Activated T-helper 1 cell treated with anti-CD3 and anti-CD28 coated beads, Interleukin-12 subunit alpha, Interleukin-12 subunit beta, Interleukin-2, Interleukin-4 antibody, amounts not matched to agents 30 ng/mL and 10 ng/mL and 1 ng/mL, durations not matched to agents 14 hours and 24 hours and 36 hours (primary cell): ENCODE data around the gene OR5D16. TPM values are rescaled to one million over a fixed set of nuclear protein-coding genes. Genes with fewer than 3 reads are reported as not detected.
"Not testable (repeated sequence)": the region's sequence is repeated elsewhere in the genome, so short reads cannot be mapped to it uniquely, and the experiment has no call there.

Experiments
- DNase-seq: peaks from one replicate; pipeline ENCODE4 v3.0.0; 2021; ENCODE audit warnings: low spot score
- H3K27ac Mint-ChIP-seq: one replicate; pipeline ENCODE4 v1.8.0; 2021; ENCODE audit warnings: mild to moderate bottlenecking, mixed read lengths
- H3K27me3 Mint-ChIP-seq: one replicate; pipeline ENCODE4 v1.8.0; 2022; ENCODE audit warnings: mild to moderate bottlenecking, moderate library complexity, mixed read lengths; ENCODE audit not compliant: insufficient read depth
- H3K36me3 Mint-ChIP-seq: one replicate; pipeline ENCODE4 v1.8.0; 2021; ENCODE audit warnings: low read depth, mixed read lengths
- H3K4me1 Mint-ChIP-seq: one replicate; pipeline ENCODE4 v1.8.0; 2021; ENCODE audit warnings: low read depth, mixed read lengths
- H3K4me3 Mint-ChIP-seq: one replicate; pipeline ENCODE4 v1.8.0; 2021; ENCODE audit warnings: mild to moderate bottlenecking, moderate library complexity, mixed read lengths
- H3K9me3 Mint-ChIP-seq: one replicate; pipeline ENCODE4 v1.8.0; 2021; ENCODE audit warnings: mixed read lengths
- intact Hi-C: fragments of 100-400 bp; cut with micrococcal nuclease; formaldehyde crosslinking; loops from one replicate; pipeline ENCODE4 v1.15.1; 2024
- total RNA-seq: library from RNA; stranded (reverse); gene quantifications from 2 replicates; pipeline ENCODE4 v1.2.3, GENCODE V29; 2022

Gene OR5D16
- total RNA-seq: not detected in 2 replicates

GRCh38 chr11:55838452-55838851 is at the start of gene OR5D16:
OR5D16 (plus strand) TSS chr11:55838752; CDS start chr11:55838752, 0 bp downstream.
- intact Hi-C loops: no loop called here
- no peak for DNase-seq
- H3K4me3 Mint-ChIP-seq: no peak within 1 kb of the TSS

GRCh38 chr11:55791606-55792005 is 46.9 kb upstream of the OR5D16 start:
- intact Hi-C loops: no loop called here

More at GRCh38 chr11:55838452-55838851, at the start of gene OR5D16:
- Mint-ChIP-seq H3K4me1 (no peaks in the 10 kb centered on the region), H3K27me3 (no peaks in the 10 kb centered on the region), H3K9me3 (peaks cover 14% of the 10 kb centered on the region), H3K27ac (no peak within 1 kb of the TSS), H3K36me3 (no peaks in the 10 kb centered on the region)

GRCh38 chr11:55793321-55793720 is 45.2 kb upstream of the OR5D16 start:
- DNase-seq: no peak
- Mint-ChIP-seq H3K4me3 (no peak overlapping the region), H3K4me1 (no peaks in the 10 kb centered on the region), H3K9me3 (peaks cover 6% of the 10 kb centered on the region), H3K27ac (no peak overlapping the region), H3K36me3 (no peaks in the 10 kb centered on the region), H3K27me3 (no peaks in the 10 kb centered on the region)
- intact Hi-C loops: no loop called here

More at GRCh38 chr11:55791606-55792005, 46.9 kb upstream of the OR5D16 start:
- Mint-ChIP-seq H3K9me3 (peaks cover 15% of the 10 kb centered on the region), H3K27me3 (no peaks in the 10 kb centered on the region), H3K4me1 (no peaks in the 10 kb centered on the region), H3K4me3 (no peak overlapping the region), H3K27ac (no peak overlapping the region), H3K36me3 (no peaks in the 10 kb centered on the region)
- no peak for DNase-seq

GRCh38 chr11:55795256-55795655 is 43.3 kb upstream of the OR5D16 start, which contains the start of gene OR5D14:
OR5D14 (plus strand) TSS chr11:55795556; CDS start chr11:55795556, 0 bp downstream.
- H3K27me3 Mint-ChIP-seq: no peaks in the 10 kb centered on the region
- intact Hi-C loops: no loop called here
- DNase-seq: no peak
- H3K36me3 Mint-ChIP-seq: no peaks in the 10 kb centered on the region
- H3K9me3 Mint-ChIP-seq: peaks cover 16% of the 10 kb centered on the region
- no peak within 1 kb of the TSS for H3K4me3 Mint-ChIP-seq
- no peaks in the 10 kb centered on the region for H3K4me1 Mint-ChIP-seq
- H3K27ac Mint-ChIP-seq: no peak within 1 kb of the TSS

- Mint-ChIP-seq H3K27me3 (no peaks in the 10 kb centered on the region), H3K27ac (no peak overlapping the region), H3K36me3 (no peaks in the 10 kb centered on the region), H3K4me3 (no peak overlapping the region), H3K9me3 (peaks cover 33% of the 10 kb centered on the region), H3K4me1 (no peaks in the 10 kb centered on the region)
- intact Hi-C loops: no loop called here
- no peak for DNase-seq
These were observed 32.3 kb upstream of the OR5D16 start for GRCh38 chr11:55806248-55806647.

GRCh38 chr11:55811067-55811466 is 27.5 kb upstream of the OR5D16 start, which contains the start of gene OR5L1:
OR5L1 (plus strand) TSS chr11:55811367; CDS start chr11:55811467, 100 bp downstream.
- intact Hi-C loops: no loop called here
- Mint-ChIP-seq H3K36me3 (no peaks in the 10 kb centered on the region), H3K9me3 (peaks cover 32% of the 10 kb centered on the region), H3K27ac (no peak within 1 kb of the TSS), H3K27me3 (no peaks in the 10 kb centered on the region), H3K4me3 (no peak within 1 kb of the TSS), H3K4me1 (no peaks in the 10 kb centered on the region)
- DNase-seq: no peak

GRCh38 chr11:55819330-55819729 is 19.2 kb upstream of the OR5D16 start, which contains the start of gene OR5D18:
OR5D18 (plus strand) TSS chr11:55819630; CDS start chr11:55819630, 0 bp downstream.
- H3K27me3 Mint-ChIP-seq: no peaks in the 10 kb centered on the region
- H3K4me1 Mint-ChIP-seq: no peaks in the 10 kb centered on the region
- H3K36me3 Mint-ChIP-seq: no peaks in the 10 kb centered on the region
- intact Hi-C loops: no loop called here
- no peak within 1 kb of the TSS for H3K27ac Mint-ChIP-seq
- peaks cover 41% of the 10 kb centered on the region for H3K9me3 Mint-ChIP-seq
- no peak for DNase-seq
- no peak within 1 kb of the TSS for H3K4me3 Mint-ChIP-seq

- intact Hi-C loops: no loop called here
- Mint-ChIP-seq H3K27me3 (no peaks in the 10 kb centered on the region), H3K4me1 (no peaks in the 10 kb centered on the region), H3K9me3 (peaks cover 25% of the 10 kb centered on the region), H3K27ac (no peak within 1 kb of the TSS), H3K4me3 (no peak within 1 kb of the TSS), H3K36me3 (no peaks in the 10 kb centered on the region)
- no peak for DNase-seq
These were observed 11.6 kb upstream of the OR5D16 start, which contains the start of gene OR5L2 for GRCh38 chr11:55826919-55827318. OR5L2 (plus strand) TSS chr11:55827219; CDS start chr11:55827219, 0 bp downstream.

- Mint-ChIP-seq H3K36me3 (no peaks in the 10 kb centered on the region), H3K27ac (no peak overlapping the region), H3K4me1 (no peaks in the 10 kb centered on the region), H3K4me3 (no peak overlapping the region), H3K9me3 (peaks cover 22% of the 10 kb centered on the region), H3K27me3 (no peaks in the 10 kb centered on the region)
- no peak for DNase-seq
- intact Hi-C loops: no loop called here
These were observed 8.9 kb downstream of the OR5D16 start for GRCh38 chr11:55847453-55847852.

- no peaks in the 10 kb centered on the region for H3K4me1 Mint-ChIP-seq
- intact Hi-C loops: no loop called here
- no peaks in the 10 kb centered on the region for H3K27me3 Mint-ChIP-seq
- no peak overlapping the region for H3K4me3 Mint-ChIP-seq
- no peak overlapping the region for H3K27ac Mint-ChIP-seq
- H3K36me3 Mint-ChIP-seq: no peaks in the 10 kb centered on the region
- DNase-seq: no peak
- peaks cover 22% of the 10 kb centered on the region for H3K9me3 Mint-ChIP-seq
These were observed 10.5 kb downstream of the OR5D16 start for GRCh38 chr11:55849037-55849436.

- intact Hi-C loops: no loop called here
- Mint-ChIP-seq H3K27ac (no peak overlapping the region), H3K4me1 (no peaks in the 10 kb centered on the region), H3K9me3 (peaks cover 5% of the 10 kb centered on the region), H3K27me3 (no peaks in the 10 kb centered on the region), H3K4me3 (no peak overlapping the region), H3K36me3 (no peaks in the 10 kb centered on the region)
- DNase-seq: no peak
These were observed 13.6 kb downstream of the OR5D16 start for GRCh38 chr11:55852141-55852540.

GRCh38 chr11:55854704-55855103 is 16.2 kb downstream of the OR5D16 start:
- no peak for DNase-seq
- intact Hi-C loops: no loop called here
- H3K36me3 Mint-ChIP-seq: no peaks in the 10 kb centered on the region

GRCh38 chr11:55867354-55867753 is 28.8 kb downstream of the OR5D16 start:
- intact Hi-C loops, H3K27me3 Mint-ChIP-seq, H3K4me1 Mint-ChIP-seq, H3K36me3 Mint-ChIP-seq, H3K27ac Mint-ChIP-seq, DNase-seq, H3K4me3 Mint-ChIP-seq: not testable (repeated sequence)
- peaks cover 19% of the 10 kb centered on the region for H3K9me3 Mint-ChIP-seq

More at GRCh38 chr11:55854704-55855103, 16.2 kb downstream of the OR5D16 start:
- H3K4me1 Mint-ChIP-seq: no peaks in the 10 kb centered on the region
- no peak overlapping the region for H3K4me3 Mint-ChIP-seq
- no peaks in the 10 kb centered on the region for H3K27me3 Mint-ChIP-seq
- peaks cover 12% of the 10 kb centered on the region for H3K9me3 Mint-ChIP-seq
- H3K27ac Mint-ChIP-seq: no peak overlapping the region

- H3K4me3 Mint-ChIP-seq, H3K4me1 Mint-ChIP-seq, H3K27ac Mint-ChIP-seq, H3K27me3 Mint-ChIP-seq, DNase-seq, intact Hi-C loops, H3K36me3 Mint-ChIP-seq: not testable (repeated sequence)
- H3K9me3 Mint-ChIP-seq: peaks cover 20% of the 10 kb centered on the region
These were observed 34.2 kb downstream of the OR5D16 start for GRCh38 chr11:55872731-55873130.
